ENCODE data around the gene SNAP47. TPM values are rescaled to one million over a fixed set of nuclear protein-coding genes. Genes with fewer than 3 reads are reported as not detected.
A peak's percentile ranks its signal among the peaks of the same experiment; 100 is the strongest.

The SNAP47 gene
- total and polyA plus RNA-seq, 9 of the 15 experiments (the other 6 are each of a cell fraction or from before 2014, with no cell fraction given): 2.5 to 41.3 (median 32.6) TPM

DNA sequence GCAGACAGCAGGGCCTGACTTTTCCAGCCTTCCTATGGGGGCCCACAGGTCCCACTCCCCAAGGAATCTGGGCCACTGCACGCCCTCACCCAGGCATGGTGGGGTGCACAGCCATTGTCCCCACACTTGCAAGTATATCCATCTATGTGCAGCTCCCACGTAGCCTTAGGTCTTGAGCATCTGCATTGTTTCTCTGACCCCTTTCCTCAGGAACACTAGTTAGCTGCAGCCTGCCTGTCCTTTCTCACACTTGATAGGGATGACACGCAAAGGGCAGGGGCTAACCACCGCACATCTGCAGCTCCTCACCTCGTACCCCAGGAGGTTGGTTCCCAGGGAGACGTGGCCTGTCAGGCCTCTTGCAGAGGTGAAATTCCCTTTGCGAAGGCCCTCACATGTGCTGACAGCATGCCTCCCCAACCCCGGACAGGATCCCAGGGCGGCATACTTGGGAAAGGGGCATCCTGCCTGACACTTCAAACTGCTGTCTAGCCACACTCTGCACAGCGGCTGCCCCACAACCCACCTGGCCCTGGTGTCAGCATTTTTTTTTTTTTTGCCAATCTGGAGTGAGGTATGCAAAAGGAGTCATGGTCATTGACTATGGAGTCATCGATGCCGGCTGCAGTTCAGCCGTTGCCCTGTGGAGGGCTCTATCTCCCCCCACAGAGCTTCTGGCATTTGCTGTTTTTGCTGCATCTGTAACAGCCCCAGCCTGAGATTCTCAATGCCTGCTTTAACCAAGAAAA, 5.2 kb upstream of the SNAP47 start:
- no TSS peak for BruUV-seq (replicated peaks)
- H4K20me1 ChIP-seq (replicated peaks; ENCODE audit: control insufficient read depth, insufficient read depth, low read length): peaks cover 17% of the 10 kb centered on the region
- H3K36me3 ChIP-seq (ENCODE audit: control insufficient read depth, insufficient read depth, low read length): peaks cover 35% of the 10 kb centered on the region; the same call in 2 of the 3 replicates
- H2AFZ ChIP-seq (ENCODE audit: low read depth, low read length): no peak overlapping the region
- FAIRE-seq: peak; percentile 61
- ATAC-seq: peak; percentile 70
- H3K9ac ChIP-seq (ENCODE audit: insufficient read depth in 1 of 2, low read depth in 2 of 2, low read length in 2 of 2): peak overlapping the region in 1 of 2 experiments; percentile 90; a peak in 2 of 4 replicates
- intact Hi-C loops (cut with micrococcal nuclease) (loop anchor here (1.0 kb wide), 1 partner anchor 249 kb away; no protein-coding TSS in a partner anchor), in situ Hi-C loops (cut with MboI) (no loop called here)
- H3K4me2 ChIP-seq (ENCODE audit: insufficient read depth, low read length): no peak overlapping the region
- no peak overlapping the region for H3K4me3 ChIP-seq
- H3K79me2 ChIP-seq (ENCODE audit: control insufficient read depth, insufficient read depth, low read length): peaks cover 24% of the 10 kb centered on the region
- ChIA-PET POLR2A (interaction anchor here (0.5 to 1.2 kb wide), 6 partner anchors 10 to 210 kb away, joined by 3 to 5 read pairs (median 4); no protein-coding TSS in a partner anchor), CTCF (ENCODE audit: low intra/inter-chr PET ratio) (interaction anchor here (0.6 to 0.7 kb wide), 2 partner anchors 310 to 1091 kb away, joined by 3 to 4 read pairs; no protein-coding TSS in a partner anchor)
- no peaks in the 10 kb centered on the region for H3K27me3 ChIP-seq (ENCODE audit: control insufficient read depth in 2 of 2, insufficient read depth in 2 of 2, low read length in 2 of 2)
- H3K9me1 ChIP-seq (ENCODE audit: control insufficient read depth, insufficient read depth, low read length): no peaks in the 10 kb centered on the region
- 47% methylated on average over 13 of the region's 13 CpGs for WGBS (ENCODE audit: insufficient coverage, low coverage, missing lambda C conversion rate)
- no peak overlapping the region for H3K27ac ChIP-seq (ENCODE audit: extremely low read depth, low read depth, low read length)
- peaks cover 13 to 74% of the 10 kb centered on the region in 2 experiments for H3K4me1 ChIP-seq (replicated peaks in 1 of 2; ENCODE audit: control insufficient read depth in 2 of 2, insufficient read depth in 2 of 2, low read length in 2 of 2)
- 0 out of 2 replicates have a peak, but pooled peaks cover 2% of the 10 kb centered on the region for H3K9me3 ChIP-seq (replicated peaks; ENCODE audit: control insufficient read depth, insufficient read depth, low read depth, low read length)
- DNase-seq (ENCODE audit: extremely low read depth in 1 of 4, low spot score in 3 of 4): peak; percentile 64 to 79 (median 74)
- TF ChIP-seq MAZ (CRISPR knock-in tag; conservative IDR thresholded peaks at IDR 0.05 in 1 of 2, IDR thresholded peaks at IDR 0.05 in 1 of 2): 0 out of 4 replicates have a peak, but pooled peaks of 1 of the 2 experiments have one; percentile 19
- TF ChIP-seq MCM3 (IDR thresholded peaks at IDR 0.05): no peak
- TF ChIP-seq, protein P1, sequence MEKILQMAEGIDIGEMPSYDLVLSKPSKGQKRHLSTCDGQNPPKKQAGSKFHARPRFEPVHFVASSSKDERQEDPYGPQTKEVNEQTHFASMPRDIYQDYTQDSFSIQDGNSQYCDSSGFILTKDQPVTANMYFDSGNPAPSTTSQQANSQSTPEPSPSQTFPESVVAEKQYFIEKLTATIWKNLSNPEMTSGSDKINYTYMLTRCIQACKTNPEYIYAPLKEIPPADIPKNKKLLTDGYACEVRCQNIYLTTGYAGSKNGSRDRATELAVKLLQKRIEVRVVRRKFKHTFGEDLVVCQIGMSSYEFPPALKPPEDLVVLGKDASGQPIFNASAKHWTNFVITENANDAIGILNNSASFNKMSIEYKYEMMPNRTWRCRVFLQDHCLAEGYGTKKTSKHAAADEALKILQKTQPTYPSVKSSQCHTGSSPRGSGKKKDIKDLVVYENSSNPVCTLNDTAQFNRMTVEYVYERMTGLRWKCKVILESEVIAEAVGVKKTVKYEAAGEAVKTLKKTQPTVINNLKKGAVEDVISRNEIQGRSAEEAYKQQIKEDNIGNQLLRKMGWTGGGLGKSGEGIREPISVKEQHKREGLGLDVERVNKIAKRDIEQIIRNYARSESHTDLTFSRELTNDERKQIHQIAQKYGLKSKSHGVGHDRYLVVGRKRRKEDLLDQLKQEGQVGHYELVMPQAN (IDR thresholded peaks at IDR 0.05; ENCODE audit: borderline replicate concordance): 0 out of 2 replicates have a peak, but pooled peaks have one; percentile 30
- no peak for TF ChIP-seq SRF (CRISPR knock-in tag; IDR thresholded peaks at IDR 0.05)
- peak; percentile 34 for TF ChIP-seq SUPT5H (IDR thresholded peaks at IDR 0.05)
- 0 out of 2 replicates have a peak, but pooled peaks have one; percentile 11 for TF ChIP-seq ERF (CRISPR knock-in tag; IDR thresholded peaks at IDR 0.05)
- TF ChIP-seq RAD21 (CRISPR knock-in tag; conservative IDR thresholded peaks at IDR 0.05 in 1 of 2, IDR thresholded peaks at IDR 0.05 in 1 of 2): peak; percentile 41 to 70; a peak in 3 of 4 replicates
- TF ChIP-seq, protein P2, sequence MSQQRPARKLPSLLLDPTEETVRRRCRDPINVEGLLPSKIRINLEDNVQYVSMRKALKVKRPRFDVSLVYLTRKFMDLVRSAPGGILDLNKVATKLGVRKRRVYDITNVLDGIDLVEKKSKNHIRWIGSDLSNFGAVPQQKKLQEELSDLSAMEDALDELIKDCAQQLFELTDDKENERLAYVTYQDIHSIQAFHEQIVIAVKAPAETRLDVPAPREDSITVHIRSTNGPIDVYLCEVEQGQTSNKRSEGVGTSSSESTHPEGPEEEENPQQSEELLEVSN (IDR thresholded peaks at IDR 0.05; ENCODE audit: borderline replicate concordance in 1 of 2, extremely low read depth in 1 of 2, insufficient read depth in 1 of 2, insufficient read length in 1 of 2, low read depth in 1 of 2, low read length in 1 of 2, poor library complexity in 1 of 2, severe bottlenecking in 1 of 2): peak in 1 of 2 experiments; percentile 24
- TF ChIP-seq, protein P3, sequence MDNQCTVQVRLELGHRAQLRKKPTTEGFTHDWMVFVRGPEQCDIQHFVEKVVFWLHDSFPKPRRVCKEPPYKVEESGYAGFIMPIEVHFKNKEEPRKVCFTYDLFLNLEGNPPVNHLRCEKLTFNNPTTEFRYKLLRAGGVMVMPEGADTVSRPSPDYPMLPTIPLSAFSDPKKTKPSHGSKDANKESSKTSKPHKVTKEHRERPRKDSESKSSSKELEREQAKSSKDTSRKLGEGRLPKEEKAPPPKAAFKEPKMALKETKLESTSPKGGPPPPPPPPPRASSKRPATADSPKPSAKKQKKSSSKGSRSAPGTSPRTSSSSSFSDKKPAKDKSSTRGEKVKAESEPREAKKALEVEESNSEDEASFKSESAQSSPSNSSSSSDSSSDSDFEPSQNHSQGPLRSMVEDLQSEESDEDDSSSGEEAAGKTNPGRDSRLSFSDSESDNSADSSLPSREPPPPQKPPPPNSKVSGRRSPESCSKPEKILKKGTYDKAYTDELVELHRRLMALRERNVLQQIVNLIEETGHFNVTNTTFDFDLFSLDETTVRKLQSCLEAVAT (IDR thresholded peaks at IDR 0.05): no peak
- no peak for TF ChIP-seq ETV5 (CRISPR knock-in tag; IDR thresholded peaks at IDR 0.05; ENCODE audit: low read depth)
- no peak for TF ChIP-seq ZNF431 (CRISPR knock-in tag; IDR thresholded peaks at IDR 0.05)
- TF ChIP-seq POLR2A (conservative IDR thresholded peaks at IDR 0.05): peak; percentile 33; the same call in 1 of the 2 replicates
- TF ChIP-seq, protein P4, sequence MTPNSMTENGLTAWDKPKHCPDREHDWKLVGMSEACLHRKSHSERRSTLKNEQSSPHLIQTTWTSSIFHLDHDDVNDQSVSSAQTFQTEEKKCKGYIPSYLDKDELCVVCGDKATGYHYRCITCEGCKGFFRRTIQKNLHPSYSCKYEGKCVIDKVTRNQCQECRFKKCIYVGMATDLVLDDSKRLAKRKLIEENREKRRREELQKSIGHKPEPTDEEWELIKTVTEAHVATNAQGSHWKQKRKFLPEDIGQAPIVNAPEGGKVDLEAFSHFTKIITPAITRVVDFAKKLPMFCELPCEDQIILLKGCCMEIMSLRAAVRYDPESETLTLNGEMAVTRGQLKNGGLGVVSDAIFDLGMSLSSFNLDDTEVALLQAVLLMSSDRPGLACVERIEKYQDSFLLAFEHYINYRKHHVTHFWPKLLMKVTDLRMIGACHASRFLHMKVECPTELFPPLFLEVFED (CRISPR knock-in tag; conservative IDR thresholded peaks at IDR 0.05): 0 out of 2 replicates have a peak, but pooled peaks have one; percentile 23
